Measurements from ENCODE around the gene CNGB1. TPM values are rescaled to one million over a fixed set of nuclear protein-coding genes. Genes with fewer than 3 reads are reported as not detected.

The CNGB1 gene
- total and polyA plus RNA-seq, 2 of the 13 experiments (the other 11 are each of a cell fraction or from before 2014, with no cell fraction given): 0.02 to 0.15 TPM

DNA sequence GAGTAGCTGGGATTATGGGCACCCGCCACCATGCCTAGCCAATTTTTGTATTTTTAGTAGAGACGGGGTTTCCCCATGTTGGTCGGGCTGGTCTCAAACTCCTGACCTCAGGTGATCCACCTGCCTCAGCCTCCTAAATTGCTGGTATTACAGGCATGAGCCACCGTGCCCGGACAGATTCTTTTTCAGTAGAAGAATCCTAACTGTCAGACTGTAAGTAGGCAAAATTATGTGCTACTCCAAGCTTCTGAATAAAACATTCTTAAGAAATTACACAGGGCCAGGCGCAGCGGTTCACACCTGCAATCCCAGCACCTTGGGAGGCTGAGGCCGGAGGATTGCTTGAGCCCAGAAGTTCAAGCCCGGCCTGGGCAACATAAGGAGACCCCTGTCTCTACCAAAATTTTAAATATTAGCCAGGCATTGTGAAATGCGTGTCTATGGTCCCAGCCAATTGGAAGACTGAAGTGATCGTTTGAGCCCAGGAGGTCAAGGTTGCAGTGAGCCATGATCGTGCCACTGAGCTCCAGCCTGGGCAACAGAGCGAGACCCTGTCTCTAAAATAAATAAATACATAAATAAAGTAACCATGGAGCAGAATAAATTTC lies 101.9 kb downstream of the CNGB1 start (continued):
- TF ChIP-seq KDM6A (CRISPR knock-in tag; IDR thresholded peaks at IDR 0.05; ENCODE audit: low read depth) (no peak), ZSCAN30 (CRISPR knock-in tag; IDR thresholded peaks at IDR 0.05) (no peak), SNAI1 (CRISPR knock-in tag; IDR thresholded peaks at IDR 0.05; ENCODE audit: borderline replicate concordance) (no peak), SMAD1 (CRISPR knock-in tag; IDR thresholded peaks at IDR 0.05; ENCODE audit: borderline replicate concordance, low read depth) (no peak), ZBTB1 (CRISPR knock-in tag; IDR thresholded peaks at IDR 0.05; ENCODE audit: borderline replicate concordance) (no peak), HNF1B (CRISPR knock-in tag; IDR thresholded peaks at IDR 0.05) (peak; percentile 58), ZNF549 (CRISPR knock-in tag; IDR thresholded peaks at IDR 0.05) (0 out of 2 replicates have a peak, but pooled peaks have one; percentile 47), IKZF1 (IDR thresholded peaks at IDR 0.05) (no peak), ZNF883 (CRISPR knock-in tag; IDR thresholded peaks at IDR 0.05; ENCODE audit: not compliant biosample characterization) (no peak), SOX6 (IDR thresholded peaks at IDR 0.05) (no peak), SOX6 (CRISPR knock-in tag; IDR thresholded peaks at IDR 0.05) (peak; percentile 59), ETS1 (CRISPR knock-in tag; IDR thresholded peaks at IDR 0.05) (no peak), ZNF567 (CRISPR knock-in tag; IDR thresholded peaks at IDR 0.05; ENCODE audit: borderline replicate concordance) (no peak), MAFG (CRISPR knock-in tag; IDR thresholded peaks at IDR 0.05) (no peak), HNF1A (IDR thresholded peaks at IDR 0.05; ENCODE audit: low read depth) (0 out of 2 replicates have a peak, but pooled peaks have one; percentile 47), HNF1A (CRISPR knock-in tag; IDR thresholded peaks at IDR 0.05; ENCODE audit: borderline replicate concordance) (peak; percentile 87; the same call in 1 of the 2 replicates), GTF2F1 (IDR thresholded peaks at IDR 0.05; ENCODE audit: low read length) (no peak), NR2F6 (IDR thresholded peaks at IDR 0.05) (peak; percentile 81), NR2F6 (CRISPR knock-in tag; IDR thresholded peaks at IDR 0.05) (peak; percentile 87), SRSF9 (IDR thresholded peaks at IDR 0.05; ENCODE audit: borderline replicate concordance, insufficient read depth, low read depth, low read length, poor library complexity, severe bottlenecking) (no peak)
- TF ChIP-seq, protein P1, sequence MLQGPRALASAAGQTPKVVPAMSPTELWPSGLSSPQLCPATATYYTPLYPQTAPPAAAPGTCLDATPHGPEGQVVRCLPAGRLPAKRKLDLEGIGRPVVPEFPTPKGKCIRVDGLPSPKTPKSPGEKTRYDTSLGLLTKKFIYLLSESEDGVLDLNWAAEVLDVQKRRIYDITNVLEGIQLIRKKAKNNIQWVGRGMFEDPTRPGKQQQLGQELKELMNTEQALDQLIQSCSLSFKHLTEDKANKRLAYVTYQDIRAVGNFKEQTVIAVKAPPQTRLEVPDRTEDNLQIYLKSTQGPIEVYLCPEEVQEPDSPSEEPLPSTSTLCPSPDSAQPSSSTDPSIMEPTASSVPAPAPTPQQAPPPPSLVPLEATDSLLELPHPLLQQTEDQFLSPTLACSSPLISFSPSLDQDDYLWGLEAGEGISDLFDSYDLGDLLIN (CRISPR knock-in tag; IDR thresholded peaks at IDR 0.05; ENCODE audit: borderline replicate concordance): 0 out of 2 replicates have a peak, but pooled peaks have one; percentile 27
- TF ChIP-seq, protein P2, sequence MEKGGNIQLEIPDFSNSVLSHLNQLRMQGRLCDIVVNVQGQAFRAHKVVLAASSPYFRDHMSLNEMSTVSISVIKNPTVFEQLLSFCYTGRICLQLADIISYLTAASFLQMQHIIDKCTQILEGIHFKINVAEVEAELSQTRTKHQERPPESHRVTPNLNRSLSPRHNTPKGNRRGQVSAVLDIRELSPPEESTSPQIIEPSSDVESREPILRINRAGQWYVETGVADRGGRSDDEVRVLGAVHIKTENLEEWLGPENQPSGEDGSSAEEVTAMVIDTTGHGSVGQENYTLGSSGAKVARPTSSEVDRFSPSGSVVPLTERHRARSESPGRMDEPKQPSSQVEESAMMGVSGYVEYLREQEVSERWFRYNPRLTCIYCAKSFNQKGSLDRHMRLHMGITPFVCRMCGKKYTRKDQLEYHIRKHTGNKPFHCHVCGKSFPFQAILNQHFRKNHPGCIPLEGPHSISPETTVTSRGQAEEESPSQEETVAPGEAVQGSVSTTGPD (CRISPR knock-in tag; IDR thresholded peaks at IDR 0.05): 0 out of 2 replicates have a peak, but pooled peaks have one; percentile 35

Measured in HepG2 (cell line).